ENCODE results near the gene USP10. TPM values are rescaled to one million over a fixed set of nuclear protein-coding genes. Genes with fewer than 3 reads are reported as not detected.

Gene USP10
- total and polyA plus RNA-seq, 2 donors (not counting 3 experiments of a cell fraction or from before 2014, with no cell fraction given), result 84.0 to 115 TPM

DNA sequence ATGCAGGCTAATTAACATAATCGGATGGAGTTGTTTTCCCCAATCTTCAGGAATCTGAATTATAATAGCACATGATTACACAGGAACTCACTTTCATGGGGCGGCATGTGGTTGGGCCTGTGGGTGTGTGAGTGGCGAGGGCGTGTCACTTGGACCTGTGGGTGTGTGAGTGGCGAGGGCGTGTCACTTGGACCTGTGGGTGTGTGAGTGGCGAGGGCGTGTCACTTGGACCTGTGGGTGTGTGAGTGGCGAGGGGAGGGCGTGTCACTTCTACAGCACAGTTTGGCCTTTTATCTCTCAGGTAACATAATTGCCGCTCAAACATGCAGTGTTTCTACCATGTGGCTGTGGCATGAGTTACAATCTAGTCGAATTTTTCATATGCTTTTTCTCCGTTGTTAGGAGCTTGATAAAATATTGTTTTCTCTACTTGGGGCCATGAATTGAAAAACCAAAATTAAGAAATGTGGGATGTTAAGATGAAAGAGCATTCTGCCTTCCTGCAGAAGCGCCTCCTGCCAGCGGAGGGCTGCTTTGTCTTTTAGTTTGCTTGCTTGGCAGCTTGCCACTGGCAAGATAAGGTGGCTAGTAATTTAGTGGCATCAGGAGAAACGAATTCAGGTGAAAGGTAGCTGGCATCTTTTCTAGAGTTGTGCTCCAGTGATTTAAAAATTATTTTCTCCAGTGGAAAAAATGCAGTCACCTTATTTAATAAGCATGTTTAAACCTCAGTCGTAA is 36.2 kb downstream of the USP10 start:
- intact Hi-C loops (cut with micrococcal nuclease) (no loop called here), dilution Hi-C loops (cut with MboI; ENCODE audit: extremely low pct_ligation_motif_present, low sequenced_read_pairs) (no loop called here)
- H3K79me2 ChIP-seq (ENCODE audit: control insufficient read depth, insufficient read depth, low read length), result peaks cover 87% of the 10 kb centered on the region
- BruUV-seq (replicated peaks), result no TSS peak
- H3K4me2 ChIP-seq (ENCODE audit: insufficient read depth, low read length), result no peak overlapping the region
- POLR2A ChIA-PET, result no interaction called here
- no peaks in the 10 kb centered on the region for H4K20me1 ChIP-seq (replicated peaks; ENCODE audit: control insufficient read depth, extremely low read depth, insufficient read depth, low read length)
- CTCF ChIA-PET, result interaction anchor here (1.1 to 6.6 kb wide), 4 partner anchors 9 to 236 kb away, joined by 3 to 148 read pairs (median 51); no protein-coding TSS in a partner anchor
- peaks cover 44% of the 10 kb centered on the region for H3K4me1 ChIP-seq (ENCODE audit: control insufficient read depth, extremely low read depth, insufficient read depth, low read length)
- H3K27me3 ChIP-seq (ENCODE audit: control insufficient read depth in 2 of 2, insufficient read depth in 2 of 2, low read length in 2 of 2), result no peaks in the 10 kb centered on the region
- H2AFZ ChIP-seq (ENCODE audit: low read depth, low read length), result no peak overlapping the region
- H3K36me3 ChIP-seq (ENCODE audit: control insufficient read depth in 2 of 2, extremely low read depth in 1 of 2, insufficient read depth in 2 of 2, low read length in 2 of 2), result peaks cover 2 to 3% of the 10 kb centered on the region in 2 experiments
- no peak overlapping the region for H3K9ac ChIP-seq (replicated peaks; ENCODE audit: extremely low read depth, insufficient read depth, low read length)
- no peak for FAIRE-seq
- no peak for DNase-seq (ENCODE audit: low read depth, low spot score)
- no peak overlapping the region for H3K4me3 ChIP-seq (replicated peaks in 1 of 3; ENCODE audit: insufficient read depth in 1 of 3, low read depth in 1 of 3, low read length in 3 of 3)
- no peak overlapping the region for H3K27ac ChIP-seq (ENCODE audit: insufficient read depth, low read depth, low read length)
- no peak for TF ChIP-seq EZH2 (IDR thresholded peaks at IDR 0.05; ENCODE audit: borderline replicate concordance, low read depth, low read length, severe bottlenecking)
- no peak for TF ChIP-seq FOS (IDR thresholded peaks at IDR 0.05; ENCODE audit: borderline replicate concordance, insufficient read depth, low read length)
- no peak for TF ChIP-seq POLR2A (IDR thresholded peaks at IDR 0.05; ENCODE audit: low read depth, low read length)
- TF ChIP-seq MYC (IDR thresholded peaks at IDR 0.05; ENCODE audit: low read depth, low read length), result no peak
- TF ChIP-seq JUN (IDR thresholded peaks at IDR 0.05; ENCODE audit: borderline replicate concordance, insufficient read depth, insufficient read length, low read depth), result no peak
- TF ChIP-seq, protein P1, sequence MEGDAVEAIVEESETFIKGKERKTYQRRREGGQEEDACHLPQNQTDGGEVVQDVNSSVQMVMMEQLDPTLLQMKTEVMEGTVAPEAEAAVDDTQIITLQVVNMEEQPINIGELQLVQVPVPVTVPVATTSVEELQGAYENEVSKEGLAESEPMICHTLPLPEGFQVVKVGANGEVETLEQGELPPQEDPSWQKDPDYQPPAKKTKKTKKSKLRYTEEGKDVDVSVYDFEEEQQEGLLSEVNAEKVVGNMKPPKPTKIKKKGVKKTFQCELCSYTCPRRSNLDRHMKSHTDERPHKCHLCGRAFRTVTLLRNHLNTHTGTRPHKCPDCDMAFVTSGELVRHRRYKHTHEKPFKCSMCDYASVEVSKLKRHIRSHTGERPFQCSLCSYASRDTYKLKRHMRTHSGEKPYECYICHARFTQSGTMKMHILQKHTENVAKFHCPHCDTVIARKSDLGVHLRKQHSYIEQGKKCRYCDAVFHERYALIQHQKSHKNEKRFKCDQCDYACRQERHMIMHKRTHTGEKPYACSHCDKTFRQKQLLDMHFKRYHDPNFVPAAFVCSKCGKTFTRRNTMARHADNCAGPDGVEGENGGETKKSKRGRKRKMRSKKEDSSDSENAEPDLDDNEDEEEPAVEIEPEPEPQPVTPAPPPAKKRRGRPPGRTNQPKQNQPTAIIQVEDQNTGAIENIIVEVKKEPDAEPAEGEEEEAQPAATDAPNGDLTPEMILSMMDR (IDR thresholded peaks at IDR 0.05; ENCODE audit: extremely low read depth in 1 of 2, insufficient read depth in 1 of 2, low read depth in 1 of 2, low read length in 2 of 2), result no peak
- TF ChIP-seq GATA2 (IDR thresholded peaks at IDR 0.05; ENCODE audit: insufficient read depth, insufficient read length, low read depth, low read length), result no peak
- TF ChIP-seq, protein P2, sequence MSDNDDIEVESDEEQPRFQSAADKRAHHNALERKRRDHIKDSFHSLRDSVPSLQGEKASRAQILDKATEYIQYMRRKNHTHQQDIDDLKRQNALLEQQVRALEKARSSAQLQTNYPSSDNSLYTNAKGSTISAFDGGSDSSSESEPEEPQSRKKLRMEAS (IDR thresholded peaks at IDR 0.05; ENCODE audit: insufficient read depth, insufficient read length), result no peak
- no peak for TF ChIP-seq POLR2AphosphoS5 (IDR thresholded peaks at IDR 0.05; ENCODE audit: insufficient read depth, low read depth, low read length)
- H3K9me1 ChIP-seq (replicated peaks; ENCODE audit: control insufficient read depth, extremely low read depth, insufficient read depth, low read length), result no peaks in the 10 kb centered on the region
- H3K9me3 ChIP-seq (replicated peaks; ENCODE audit: control insufficient read depth, insufficient read depth, low read length), result no peaks in the 10 kb centered on the region

Measured in endothelial cell of umbilical vein (primary cell).